Activated CD4-positive, CD25-positive, alpha-beta regulatory T cell (primary cell): Measurements from ENCODE around the gene CDS2.

Source experiments
- DNase-seq, 4 experiments: peaks; one replicate each; lab custom pipeline; 2025; lab: John Stamatoyannopoulos, UW

Gene CDS2

DNA sequence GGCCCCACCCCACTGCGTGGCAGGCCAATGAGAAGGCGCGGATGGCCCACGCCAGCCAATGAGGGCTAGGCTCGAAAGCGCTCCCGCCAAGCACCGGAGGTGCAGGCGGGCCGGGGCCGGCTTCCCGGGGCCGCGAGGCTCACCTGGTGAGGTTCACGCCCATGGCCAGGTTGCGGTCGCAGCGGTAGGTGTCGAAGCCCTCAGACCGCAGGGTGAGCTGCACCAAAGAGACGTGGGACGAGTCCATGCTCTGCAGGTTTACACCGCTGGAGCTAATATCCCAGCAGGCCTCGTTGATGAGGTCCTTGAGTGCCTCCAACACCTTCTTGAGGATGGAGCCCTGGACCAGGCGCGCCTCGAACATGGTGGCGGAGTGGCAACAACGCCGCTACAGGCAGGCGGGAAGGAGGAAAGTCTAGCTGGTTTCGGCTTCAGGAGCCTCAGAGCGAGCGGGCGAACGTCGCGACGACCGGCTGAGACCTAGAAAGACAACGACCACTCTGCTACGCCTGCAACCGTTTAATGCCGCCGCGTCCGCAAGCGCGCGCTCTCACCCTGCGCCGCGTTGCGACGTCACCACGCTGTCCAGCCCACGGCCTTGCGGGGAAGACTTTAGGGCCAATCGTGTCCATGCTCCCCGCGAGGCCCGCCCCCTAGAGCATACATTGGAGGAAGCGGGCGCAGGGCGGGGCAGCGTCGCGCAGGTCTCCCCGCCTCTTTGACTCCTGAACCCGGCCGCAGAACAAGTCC, 7.2 kb upstream of the CDS2 start, which contains the start of gene PCNA:
Gene PCNA, minus strand, starts transcription at position 524 of the 750 bp plus-strand sequence. Its CDS starts 160 bp downstream, at position 364.
- DNase-seq: peak; percentile 89 to 94 (median 92)

DNA sequence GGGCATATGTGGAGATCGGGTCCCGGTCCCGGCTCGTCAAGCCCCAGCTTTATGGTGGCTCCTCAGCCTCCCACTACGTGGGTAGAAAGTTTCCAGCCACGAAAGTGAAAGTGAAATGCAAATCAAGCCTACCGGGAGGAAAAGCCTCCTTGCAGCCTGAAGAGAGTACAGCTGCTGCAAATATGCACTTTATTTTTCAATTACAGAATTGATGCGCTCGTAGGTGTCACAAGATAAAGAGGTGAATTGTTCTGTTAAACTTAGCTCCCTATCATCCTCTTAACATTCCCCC, 6.7 kb upstream of the CDS2 start:
- DNase-seq: no peak

DNA sequence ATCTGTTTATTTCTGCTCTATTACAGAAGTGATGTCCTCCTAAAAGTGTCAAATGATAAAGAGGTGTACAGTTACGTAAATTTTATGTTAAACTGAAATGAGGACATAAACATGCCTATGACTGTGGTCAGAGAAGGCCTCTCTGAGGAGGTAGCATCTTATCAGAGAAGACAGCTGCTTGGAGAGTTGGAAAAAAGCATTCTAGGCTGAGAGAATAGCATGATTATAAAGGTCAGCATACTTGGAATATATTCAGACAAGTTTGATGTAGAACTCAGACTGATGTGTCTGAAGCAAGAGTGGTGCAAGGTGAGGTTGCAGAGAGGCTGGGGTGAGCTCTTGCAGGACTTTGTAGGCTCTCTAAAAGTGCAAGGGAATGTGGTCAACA, 3.9 kb upstream of the CDS2 start:
- DNase-seq: no peak

DNA sequence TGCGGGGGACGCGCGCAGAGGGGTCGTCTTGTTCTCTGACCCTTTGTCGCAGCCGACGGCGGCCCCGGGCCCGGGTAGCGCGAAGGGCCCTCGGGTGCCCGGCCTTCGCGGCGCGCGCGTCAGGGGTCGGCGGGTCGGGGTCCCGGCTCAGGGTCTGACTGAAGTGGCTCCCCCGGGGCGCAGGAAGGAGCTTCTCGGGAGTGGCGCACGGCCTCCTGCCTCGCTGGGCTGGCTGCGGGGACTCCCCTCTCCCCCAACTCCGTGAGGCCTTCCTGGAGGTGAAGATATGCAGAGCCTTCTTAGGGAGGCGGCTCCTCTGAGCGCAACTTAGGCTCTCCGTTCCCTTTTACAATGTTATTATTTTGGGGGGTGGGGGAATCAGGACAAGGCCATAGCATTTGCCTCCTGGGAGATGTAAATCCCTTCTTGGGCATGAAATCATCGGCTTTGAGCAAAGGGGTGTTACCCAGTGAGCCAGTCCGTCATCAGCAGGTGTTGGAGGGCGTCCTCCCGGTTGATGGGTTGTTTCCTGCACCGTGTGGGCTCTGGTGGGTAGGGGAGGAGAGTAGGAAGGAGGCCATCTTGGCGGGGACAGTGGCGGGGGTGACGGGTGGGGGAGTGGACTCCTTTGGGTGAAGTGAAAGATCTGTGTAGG, 523 bp downstream of the CDS2 start:
- DNase-seq: peak; percentile 20 to 32 (median 24)

DNA sequence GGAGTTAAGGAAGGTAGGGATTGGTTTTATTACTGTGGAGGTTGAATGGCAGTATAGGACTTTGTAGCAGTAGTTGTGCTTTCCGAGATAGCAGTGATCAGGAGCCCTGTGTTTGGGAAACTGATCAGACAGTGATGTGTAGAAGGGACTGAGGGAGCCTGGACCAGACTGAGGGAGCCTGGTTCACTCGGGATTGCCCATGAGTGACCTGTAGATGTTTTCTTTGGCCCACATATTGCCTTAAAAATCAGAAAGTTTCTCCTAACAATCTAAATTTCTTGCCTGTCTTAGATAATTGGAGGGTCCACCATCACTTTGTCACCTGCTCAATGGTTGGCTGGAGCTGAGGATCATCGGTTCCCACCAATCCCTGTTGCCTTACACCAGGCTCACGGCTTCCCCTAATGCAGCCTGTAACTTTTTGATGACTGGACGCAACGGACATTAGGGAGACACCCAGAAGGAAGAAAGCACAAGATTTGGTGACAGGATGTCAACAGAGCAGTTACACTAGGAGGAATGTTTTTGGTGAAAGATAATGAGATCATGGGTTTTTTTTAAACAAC, 1.1 kb downstream of the CDS2 start:
- no peak for DNase-seq

DNA sequence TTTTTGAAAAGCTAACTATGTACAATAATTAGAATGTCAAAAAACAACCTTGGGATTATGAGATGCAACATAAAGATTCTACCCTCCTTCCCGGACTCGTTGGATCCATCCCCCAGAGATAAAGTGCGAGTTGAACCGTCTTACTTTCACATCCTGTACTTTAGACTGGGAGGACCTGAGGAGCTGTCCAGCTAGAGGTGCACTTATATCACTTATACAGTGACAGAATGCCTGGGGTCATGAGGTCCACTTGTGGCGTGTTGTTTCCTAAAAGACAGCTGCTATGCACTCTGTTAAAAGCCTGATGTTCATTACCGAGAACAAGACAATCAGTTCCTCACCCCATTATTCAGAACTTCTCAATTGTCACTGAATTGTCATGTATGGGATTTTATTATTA, 2.1 kb downstream of the CDS2 start:
- DNase-seq: no peak

DNA sequence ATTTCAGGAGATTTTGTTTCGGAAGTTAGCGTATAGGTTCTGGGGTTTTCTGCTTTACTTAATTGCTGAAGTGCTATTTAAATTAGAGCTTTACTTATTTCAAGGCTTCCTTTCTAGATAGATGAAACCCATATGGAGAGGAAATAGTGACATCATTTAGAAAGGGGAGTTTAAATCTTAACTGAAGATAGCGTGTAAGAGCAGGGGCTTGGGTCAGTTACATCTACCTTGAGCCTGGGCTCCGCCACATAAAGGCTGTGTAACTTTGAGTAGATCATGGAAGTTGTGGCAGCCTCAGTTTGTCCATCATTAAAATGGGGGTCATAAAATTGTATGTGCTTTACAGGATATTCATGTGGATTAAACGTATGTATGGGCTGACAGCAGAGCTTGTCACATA, 4.7 kb downstream of the CDS2 start:
- no peak for DNase-seq

DNA sequence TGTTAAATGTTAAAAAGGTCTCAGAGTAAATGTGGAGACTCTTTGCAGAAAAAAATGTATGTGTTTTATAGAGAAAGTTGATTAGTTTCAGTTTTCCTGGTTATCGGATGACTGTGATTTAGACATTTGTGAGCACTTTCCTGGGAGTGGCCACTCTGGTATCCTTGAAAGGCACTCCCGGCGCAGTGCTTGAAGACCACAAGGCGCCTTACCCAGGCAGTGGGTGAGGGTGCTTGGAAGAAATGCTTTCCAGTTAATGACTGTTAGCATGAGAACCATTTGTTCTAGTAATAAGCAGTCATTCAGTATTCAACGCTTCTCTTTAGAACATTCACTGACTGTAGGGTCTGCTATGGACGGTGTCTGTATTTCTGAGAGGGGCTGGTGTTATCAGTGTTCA, 7.2 kb downstream of the CDS2 start:
- no peak for DNase-seq

DNA sequence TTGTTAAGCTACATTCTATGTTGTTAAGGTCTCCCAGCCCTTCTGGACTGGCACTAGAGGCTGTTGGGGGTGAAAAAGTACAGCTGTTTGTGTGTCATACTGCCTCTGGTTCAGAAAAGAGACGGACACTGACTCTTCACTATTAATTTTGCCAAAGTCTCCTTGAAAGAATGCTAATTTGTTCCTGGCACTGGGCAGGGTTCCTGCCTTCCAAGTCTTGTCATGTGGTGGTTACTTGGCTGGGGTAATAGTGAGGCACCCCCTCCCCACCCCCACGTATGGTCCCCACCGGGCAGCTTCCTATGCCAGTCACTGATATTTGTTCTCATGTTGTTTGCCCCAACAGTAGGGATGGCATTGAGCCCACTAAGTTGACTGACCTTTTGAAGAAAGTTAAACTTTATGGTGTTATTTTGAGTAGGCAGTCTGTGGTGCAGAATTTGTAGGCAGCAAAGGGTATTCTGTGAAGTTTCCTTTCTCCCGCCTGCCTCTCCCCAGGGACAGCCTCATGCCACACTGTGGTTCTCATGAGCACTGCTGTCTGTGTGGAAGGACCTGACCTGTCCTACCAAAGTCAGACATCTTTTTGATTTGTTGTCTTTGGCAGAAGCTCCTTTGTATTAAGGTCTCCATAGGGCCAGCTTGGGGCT, 8.7 kb downstream of the CDS2 start:
- DNase-seq: no peak

DNA sequence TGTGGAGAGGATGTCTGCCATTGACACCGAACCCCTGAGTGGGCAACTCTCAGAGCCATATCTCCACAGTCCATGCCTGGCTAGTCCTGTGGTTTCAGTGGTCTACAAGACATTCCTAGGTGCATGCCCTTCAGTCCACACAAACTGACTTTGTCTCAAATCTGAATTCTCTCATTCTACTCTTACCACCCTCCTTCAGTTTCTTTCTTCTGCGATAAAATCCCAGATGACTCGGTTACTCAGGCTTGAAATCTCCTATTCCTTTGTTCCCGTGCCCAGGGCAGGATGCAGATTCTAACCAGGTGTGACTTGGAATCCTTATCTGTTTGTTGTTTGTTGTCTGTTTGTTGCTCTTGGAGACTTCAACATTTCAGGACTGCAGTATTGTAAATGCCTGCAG, 9.3 kb downstream of the CDS2 start:
- no peak for DNase-seq

DNA sequence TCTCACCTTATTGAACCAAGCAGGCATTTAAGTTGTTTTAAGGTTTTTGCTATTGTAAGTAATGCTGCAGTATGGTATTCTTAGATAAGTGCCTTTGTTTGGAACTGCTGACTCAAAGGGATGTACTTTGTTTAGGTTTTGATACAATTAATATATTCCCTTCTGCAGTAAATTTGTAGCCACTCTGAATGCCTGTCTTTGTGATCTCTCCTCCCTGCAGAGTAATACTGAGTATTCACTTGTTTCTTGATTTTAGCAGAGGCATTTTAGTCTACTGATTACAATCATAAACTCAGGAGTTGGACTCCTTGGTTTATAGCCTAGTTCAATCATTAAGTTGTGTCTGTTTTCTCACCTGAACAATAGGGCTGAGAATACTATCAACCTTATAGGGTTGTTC, 13.4 kb downstream of the CDS2 start:
- no peak for DNase-seq

DNA sequence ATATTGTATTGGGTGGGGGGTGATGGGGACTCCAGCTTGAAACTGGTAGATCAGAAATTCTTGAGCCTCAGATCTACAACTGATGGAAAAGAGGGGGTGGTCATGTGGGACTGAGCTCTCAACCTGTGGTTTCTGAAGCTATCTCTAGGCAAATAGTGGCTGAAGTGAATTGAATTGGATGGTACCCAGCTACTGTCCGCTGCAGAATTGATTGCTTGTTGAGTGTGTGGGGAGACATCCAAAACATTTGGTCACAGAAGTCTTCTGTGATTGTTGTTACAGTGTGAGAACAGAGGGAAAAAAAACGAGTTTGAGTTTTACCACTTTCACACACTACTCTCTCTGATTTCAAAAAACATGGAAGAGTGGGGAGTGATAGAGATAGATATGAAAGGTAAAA, 14.8 kb downstream of the CDS2 start:
- no peak for DNase-seq

DNA sequence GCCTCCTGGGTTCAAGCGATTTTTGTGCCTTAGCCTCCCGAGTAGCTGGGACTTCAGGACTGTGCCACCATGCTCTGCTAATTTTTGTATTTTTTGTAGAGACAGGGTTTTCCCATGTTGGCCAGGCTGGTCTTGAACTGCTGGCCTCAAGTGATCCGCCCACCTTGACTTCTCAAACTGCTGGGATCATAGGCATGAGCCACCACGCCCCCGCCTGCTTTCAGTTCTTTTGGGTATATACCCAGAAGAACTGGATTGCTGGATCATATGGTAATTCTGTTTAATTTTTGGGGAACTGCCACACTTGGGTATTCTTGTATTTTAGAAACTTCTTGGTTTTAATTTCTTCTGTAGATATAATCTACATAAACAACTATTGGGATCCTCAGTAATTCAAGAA, 17.0 kb downstream of the CDS2 start:
- DNase-seq: no peak

DNA sequence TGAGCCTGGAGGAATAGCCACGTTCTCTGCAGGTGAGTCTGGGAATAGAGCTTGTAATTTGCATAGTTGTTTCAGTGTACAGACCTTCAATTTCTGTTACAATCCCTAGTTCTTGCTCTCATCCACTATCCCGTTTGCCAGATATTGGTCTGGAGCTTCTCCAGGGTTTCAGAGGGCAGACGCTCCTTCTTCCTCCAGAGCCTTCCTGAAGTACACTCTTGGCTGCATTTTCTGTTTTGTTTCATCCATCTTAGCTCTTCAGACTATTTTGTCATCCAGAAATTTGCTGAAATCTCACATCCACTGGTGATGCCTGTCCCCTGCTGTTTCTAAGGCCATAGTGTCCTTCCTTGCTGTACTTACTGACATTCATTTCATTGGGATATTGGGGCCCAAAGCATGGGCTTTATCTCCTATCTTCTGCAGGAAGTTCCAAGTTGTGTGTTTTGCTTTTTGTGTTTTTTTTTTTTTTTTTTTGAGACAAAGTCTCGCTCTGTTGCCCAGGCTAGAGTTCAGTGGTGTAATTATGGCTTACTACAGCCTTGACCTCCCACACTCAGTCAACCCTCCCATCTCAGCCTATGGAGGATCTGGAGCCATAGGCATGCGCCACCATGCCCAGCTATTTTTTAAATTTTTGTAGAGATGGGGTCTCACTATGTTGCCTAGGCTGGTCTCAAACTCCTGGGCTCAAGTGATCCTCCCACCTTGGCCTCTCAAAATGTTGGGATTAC, 18.7 kb downstream of the CDS2 start:
- no peak for DNase-seq

DNA sequence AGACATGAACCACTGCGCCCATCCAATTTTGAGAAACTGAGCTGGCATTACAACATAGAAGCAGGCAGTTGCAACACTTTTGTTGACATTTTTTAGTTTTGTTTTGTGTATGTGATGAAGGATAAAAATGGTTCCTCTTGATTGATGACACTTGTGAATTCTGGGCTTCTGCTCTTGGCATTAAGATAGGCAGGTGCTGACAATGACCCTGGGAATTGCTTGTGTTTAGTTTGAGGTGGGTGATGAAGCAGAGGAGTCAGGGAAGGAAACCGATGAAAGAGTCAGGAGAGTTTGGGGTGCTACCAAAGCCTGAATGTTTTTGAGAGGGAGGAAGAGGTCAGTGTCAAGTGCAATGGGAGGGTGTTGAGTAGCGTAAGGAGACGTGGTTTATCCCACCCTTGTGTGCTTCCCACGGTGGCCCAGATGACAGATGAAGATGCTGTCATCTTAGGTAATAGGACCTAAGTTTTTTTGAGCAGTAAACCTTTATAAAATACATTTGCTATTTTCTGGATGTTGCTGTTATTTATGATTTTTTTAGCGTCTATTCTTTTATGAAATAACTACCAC, 19.4 kb downstream of the CDS2 start:
- no peak for DNase-seq

DNA sequence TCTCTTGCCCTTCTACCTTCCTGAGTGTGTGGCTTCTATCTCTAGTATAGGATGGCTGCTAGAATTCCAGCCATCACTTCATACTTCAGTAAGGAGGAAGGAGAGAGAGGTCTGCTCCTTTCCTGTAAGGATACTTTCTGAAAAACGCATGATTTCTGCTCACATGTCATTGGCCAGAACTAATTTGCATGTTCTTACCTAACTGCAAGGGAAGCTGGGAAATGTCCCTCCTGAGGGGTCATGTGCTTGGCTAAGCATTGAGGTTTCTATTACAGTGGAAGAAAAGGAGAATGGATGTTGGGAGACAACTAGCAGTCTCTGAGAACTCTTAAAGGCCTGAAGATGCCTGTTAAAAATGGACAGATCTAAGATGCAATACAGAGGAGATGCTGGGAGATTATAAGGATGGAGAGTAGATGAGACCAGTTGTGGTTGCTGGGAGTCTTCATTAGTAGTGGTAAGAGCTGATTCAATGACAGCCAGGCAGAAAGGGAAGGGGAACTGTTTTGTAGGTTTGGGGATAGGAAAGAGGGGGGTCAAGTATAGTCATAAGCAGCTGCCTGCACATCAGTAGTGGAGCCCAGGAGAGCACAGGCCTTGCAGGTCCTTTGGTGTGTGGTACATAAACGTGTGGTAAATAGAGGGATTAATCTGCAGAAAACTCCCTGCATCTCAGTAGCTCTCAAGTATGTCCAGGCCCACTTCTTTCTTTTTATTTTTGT, 20.2 kb downstream of the CDS2 start:
- DNase-seq: no peak

DNA sequence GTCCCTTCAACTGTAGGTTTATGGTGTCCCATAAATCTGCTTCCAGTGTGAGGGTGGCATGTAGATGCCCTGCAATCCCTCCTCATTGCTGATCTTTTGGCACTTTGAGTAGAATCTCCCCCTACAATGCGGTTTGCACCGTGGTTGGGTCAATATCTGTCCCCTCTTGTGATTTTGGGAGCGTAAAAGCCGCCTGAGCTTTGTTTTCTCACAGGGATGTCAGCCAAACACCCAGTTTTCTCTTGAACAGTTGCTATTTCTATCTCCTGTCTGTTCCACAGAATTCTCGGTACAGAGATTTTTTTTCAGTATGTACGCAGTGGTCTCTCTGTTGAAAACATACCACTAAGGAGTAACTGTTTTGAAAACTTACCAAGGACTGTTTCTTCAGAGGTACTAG, 21.8 kb downstream of the CDS2 start:
- DNase-seq: no peak

DNA sequence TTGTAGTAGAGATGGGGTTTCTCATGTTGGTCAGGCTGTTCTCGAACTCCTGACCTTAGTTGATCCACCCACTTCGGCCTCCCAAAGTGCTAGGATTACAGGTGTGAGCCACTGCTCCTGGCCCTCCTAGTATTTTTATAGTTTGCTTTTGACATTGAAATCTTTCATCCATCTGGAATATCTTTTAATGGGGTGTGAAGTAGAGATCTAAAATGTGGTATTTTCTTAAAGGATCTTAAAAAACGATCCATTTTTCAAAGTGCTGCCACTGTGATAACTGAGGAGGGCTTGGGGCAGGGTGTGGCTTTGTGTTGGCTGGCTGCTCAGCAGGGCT, 23.1 kb downstream of the CDS2 start:
- no peak for DNase-seq

DNA sequence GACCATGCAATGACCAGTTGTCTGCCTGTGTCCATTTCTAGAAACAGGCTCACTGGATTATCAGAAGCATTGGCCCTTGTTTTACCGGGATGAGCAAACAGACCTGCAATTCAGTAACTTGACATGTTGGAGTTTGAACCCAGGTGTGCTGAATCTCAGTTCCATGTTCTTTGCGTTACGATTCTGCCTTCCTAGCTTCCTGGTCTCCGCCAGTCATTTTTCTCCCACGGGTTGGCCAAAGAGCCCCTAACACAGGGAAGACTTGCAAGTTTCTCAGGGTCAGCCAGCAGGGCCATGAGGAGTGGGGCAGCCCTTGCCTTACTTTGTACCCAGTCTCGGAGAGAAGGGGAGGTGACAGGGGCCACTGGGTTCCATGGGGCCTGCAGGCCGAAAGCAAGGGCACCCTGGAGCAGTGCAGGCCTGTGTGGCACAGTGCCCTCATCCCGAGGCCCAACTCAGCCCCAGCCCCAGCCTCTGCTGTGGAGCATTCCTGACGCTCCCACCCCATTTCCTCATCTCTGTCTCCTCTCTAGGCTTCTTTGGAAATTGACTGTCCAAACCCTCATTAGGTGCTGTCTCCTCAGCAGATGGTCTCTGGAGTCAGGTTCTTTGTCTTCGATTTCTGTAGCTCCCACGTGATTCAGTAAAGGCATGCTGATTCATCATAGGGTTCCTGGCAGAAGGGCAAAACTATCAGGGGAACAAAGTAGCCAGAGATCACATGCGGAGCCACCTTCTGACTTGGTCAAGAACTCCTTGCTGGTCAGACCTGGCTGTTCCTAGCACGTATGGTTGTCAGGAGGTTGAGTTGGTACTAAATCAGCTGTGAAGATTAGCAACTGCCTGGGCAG, 23.6 kb downstream of the CDS2 start:
- no peak for DNase-seq

DNA sequence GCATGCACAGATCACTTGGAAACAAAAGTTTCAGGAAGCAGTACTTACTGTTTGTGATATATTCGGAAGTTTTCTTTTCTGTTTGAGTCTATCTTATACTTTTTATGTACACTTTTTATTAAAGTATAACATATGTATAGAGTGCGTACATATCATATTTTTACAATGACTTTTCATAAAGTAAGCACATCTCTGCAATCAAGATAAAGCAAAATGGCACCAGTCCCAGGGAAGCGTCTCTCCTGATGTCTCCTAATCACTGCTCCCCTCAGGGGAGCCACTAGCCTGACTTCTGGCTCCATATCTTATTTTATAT, 26.3 kb downstream of the CDS2 start:
- DNase-seq: no peak
